Glutamatergic neuron (in vitro differentiated cells): ENCODE data around the gene NHSL2. TPM values are rescaled to one million over a fixed set of nuclear protein-coding genes. Genes with fewer than 3 reads are reported as not detected.

Source experiments
- DNase-seq: peaks from one replicate; pipeline ENCODE4 v3.0.0; 2022
- H3K27ac Mint-ChIP-seq: one replicate; pipeline ENCODE4 v1.8.0; 2020; ENCODE audit warnings: mild to moderate bottlenecking, mixed read lengths, inconsistent platforms; ENCODE audit not compliant: unreplicated experiment
- H3K27me3 Mint-ChIP-seq: one replicate; pipeline ENCODE4 v1.8.0; 2020; ENCODE audit warnings: mild to moderate bottlenecking, moderate library complexity, mixed read lengths, inconsistent platforms; ENCODE audit not compliant: unreplicated experiment
- H3K36me3 Mint-ChIP-seq: one replicate; pipeline ENCODE4 v1.8.0; 2020; ENCODE audit warnings: mild to moderate bottlenecking, mixed read lengths, inconsistent platforms; ENCODE audit not compliant: unreplicated experiment
- H3K4me1 Mint-ChIP-seq: one replicate; pipeline ENCODE4 v1.8.0; 2020; ENCODE audit warnings: mild to moderate bottlenecking, low read depth, mixed read lengths, inconsistent platforms; ENCODE audit not compliant: unreplicated experiment
- H3K4me3 Mint-ChIP-seq: one replicate; pipeline ENCODE4 v1.8.0; 2020; ENCODE audit warnings: mild to moderate bottlenecking, mixed read lengths, inconsistent platforms; ENCODE audit not compliant: unreplicated experiment
- H3K9me3 Mint-ChIP-seq: one replicate; pipeline ENCODE4 v1.8.0; 2020; ENCODE audit warnings: mild to moderate bottlenecking, moderate library complexity, mixed read lengths, inconsistent platforms; ENCODE audit not compliant: unreplicated experiment
- CTCF ChIP-seq: fragments of 200-600 bp; sonication (generic); IDR thresholded peaks from one replicate; pipeline ENCODE4 v1.5.0; 2021; ENCODE audit not compliant: partially characterized antibody, unreplicated experiment
- total RNA-seq: library from RNA; stranded (reverse); fragmentation: NEBNext Ultra II Directional; extraction: Animal tissue kit (Norgen Biotek cat#: 25700); gene quantifications from one replicate; pipeline ENCODE4 v1.2.1, GENCODE V29; 2021; ENCODE audit not compliant: unreplicated experiment

Gene NHSL2
- total RNA-seq, 1 donor from 2014 or later: 7.3 TPM

DNA sequence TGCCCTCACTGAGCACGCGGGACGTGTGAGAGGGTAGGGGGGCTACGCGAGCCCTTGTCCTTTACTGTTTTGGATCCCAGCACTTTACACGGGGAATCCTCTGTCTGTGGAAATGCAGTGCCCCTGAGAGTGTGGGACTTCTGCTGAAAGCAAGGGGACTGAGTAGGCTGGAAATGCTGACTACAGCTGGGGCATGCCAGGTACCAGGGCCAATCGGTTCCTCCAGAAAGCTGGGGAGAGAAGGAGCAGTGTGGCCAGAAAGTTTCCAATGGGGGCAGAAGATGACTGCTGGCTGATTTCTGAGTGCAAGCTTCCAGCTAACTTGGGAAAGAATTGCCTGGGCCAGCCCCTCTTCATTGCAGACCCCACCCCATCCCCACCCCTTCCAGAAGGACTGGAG lies 1.5 kb downstream of the NHSL2 start:
- Mint-ChIP-seq H3K4me1 (peaks cover 5% of the 10 kb centered on the region), H3K9me3 (peaks cover 2% of the 10 kb centered on the region), H3K27me3 (no peaks in the 10 kb centered on the region), H3K4me3 (peak overlapping the region; percentile 65), H3K27ac (no peak overlapping the region), H3K36me3 (no peaks in the 10 kb centered on the region)
- no peak for TF ChIP-seq CTCF
- DNase-seq: no peak

DNA sequence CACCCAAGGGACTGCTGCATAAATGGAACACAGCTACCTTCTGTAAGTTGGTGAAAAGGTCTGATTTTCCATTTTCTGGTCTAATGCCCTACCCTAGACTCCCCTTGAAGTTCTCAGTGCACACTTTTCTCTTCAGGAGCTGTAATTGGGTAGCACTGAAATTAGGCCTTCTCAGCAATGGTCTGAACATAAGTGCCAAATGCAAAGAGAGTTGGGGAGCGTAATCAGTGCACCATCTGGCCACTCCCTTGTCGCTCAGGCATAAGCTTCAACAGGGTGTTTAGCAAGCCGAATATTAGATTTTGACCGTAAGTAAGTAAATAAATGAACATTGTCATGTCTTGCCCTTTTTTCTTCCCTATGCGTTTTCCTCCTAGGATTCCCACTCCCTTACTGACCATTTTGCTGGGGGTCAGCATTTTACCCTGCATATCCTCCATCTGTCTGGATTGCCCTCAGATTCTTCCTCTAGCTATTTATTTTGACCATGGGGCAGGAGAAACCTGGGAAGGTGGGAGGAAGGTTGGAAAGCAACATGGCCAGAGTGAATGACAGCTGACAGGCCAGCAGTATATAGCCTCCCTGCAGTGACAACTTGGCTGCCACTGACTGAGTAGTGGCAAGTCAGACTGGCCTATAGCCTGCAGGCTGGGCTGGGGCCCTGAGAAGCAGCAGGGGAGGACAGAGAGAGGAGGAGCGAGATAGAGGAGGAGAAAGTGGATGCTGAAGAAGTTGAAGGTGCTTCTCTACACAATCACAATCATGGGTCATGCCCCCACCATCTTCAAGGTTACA lies 2.7 kb downstream of the NHSL2 start:
- Mint-ChIP-seq H3K9me3 (peaks cover 2% of the 10 kb centered on the region), H3K4me3 (no peak overlapping the region), H3K4me1 (peaks cover 5% of the 10 kb centered on the region)

DNA sequence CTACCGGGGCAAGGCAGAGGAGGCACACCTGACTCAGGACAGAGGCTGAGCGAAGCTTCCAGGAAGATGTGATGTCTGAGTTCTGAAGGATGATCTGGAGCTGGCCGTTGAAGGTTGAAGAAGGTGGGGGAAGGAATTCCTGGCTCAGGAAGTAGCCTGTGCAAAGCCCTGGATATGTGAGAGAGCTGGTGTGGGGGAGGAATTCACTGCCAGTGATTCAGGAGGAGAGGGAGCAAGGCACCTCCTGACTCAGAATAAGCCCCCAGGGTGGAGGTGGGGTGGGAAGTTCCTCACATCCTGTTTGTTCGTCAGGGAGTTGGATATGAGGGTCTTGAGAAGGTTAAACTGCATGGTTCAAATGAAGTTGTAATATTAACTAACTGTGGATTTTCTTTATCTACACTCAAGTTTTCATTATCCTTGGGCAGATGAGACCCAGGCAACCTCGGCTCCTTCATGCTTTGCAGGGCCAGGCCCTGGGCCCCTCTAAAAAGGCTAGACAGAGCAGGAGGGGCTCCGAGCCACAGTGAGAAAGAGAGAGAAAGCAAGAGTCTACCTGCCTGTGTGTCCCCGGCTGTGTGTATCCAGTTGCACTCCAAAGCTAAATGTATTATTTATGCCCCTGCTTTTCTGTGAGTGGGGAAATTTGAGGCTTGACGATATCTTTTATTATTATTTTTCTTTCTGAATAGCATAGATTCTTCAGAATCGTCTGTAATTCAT lies 7.1 kb downstream of the NHSL2 start:
- H3K9me3 Mint-ChIP-seq: no peaks in the 10 kb centered on the region
- H3K36me3 Mint-ChIP-seq: no peaks in the 10 kb centered on the region
- peaks cover 14% of the 10 kb centered on the region for H3K4me1 Mint-ChIP-seq
- peak overlapping the region; percentile 23 for H3K4me3 Mint-ChIP-seq
- no peak for TF ChIP-seq CTCF
- H3K27ac Mint-ChIP-seq: peak overlapping the region; percentile 16
- H3K27me3 Mint-ChIP-seq: no peaks in the 10 kb centered on the region
- no peak for DNase-seq

More for the DNA sequence above, 2.7 kb downstream of the NHSL2 start:
- no peak for TF ChIP-seq CTCF
- no peak overlapping the region for H3K27ac Mint-ChIP-seq
- H3K36me3 Mint-ChIP-seq: no peaks in the 10 kb centered on the region
- H3K27me3 Mint-ChIP-seq: no peaks in the 10 kb centered on the region
- DNase-seq: no peak

GRCh38 chrX:71919431-71919830 lies 8.8 kb downstream of the NHSL2 start:
- no peaks in the 10 kb centered on the region for H3K36me3 Mint-ChIP-seq
- H3K9me3 Mint-ChIP-seq: peaks cover 2% of the 10 kb centered on the region
- no peak for TF ChIP-seq CTCF
- no peak overlapping the region for H3K4me3 Mint-ChIP-seq
- DNase-seq: no peak
- H3K4me1 Mint-ChIP-seq: peaks cover 17% of the 10 kb centered on the region
- no peaks in the 10 kb centered on the region for H3K27me3 Mint-ChIP-seq
- H3K27ac Mint-ChIP-seq: no peak overlapping the region

GRCh38 chrX:71919886-71920285 lies 9.2 kb downstream of the NHSL2 start:
- no peak overlapping the region for H3K4me3 Mint-ChIP-seq
- no peak for DNase-seq
- H3K27ac Mint-ChIP-seq: no peak overlapping the region
- no peaks in the 10 kb centered on the region for H3K27me3 Mint-ChIP-seq
- no peak for TF ChIP-seq CTCF
- no peaks in the 10 kb centered on the region for H3K36me3 Mint-ChIP-seq
- H3K4me1 Mint-ChIP-seq: peaks cover 17% of the 10 kb centered on the region
- peaks cover 2% of the 10 kb centered on the region for H3K9me3 Mint-ChIP-seq
